ENCODE results near the gene ATRIP.

Gene ATRIP

DNA sequence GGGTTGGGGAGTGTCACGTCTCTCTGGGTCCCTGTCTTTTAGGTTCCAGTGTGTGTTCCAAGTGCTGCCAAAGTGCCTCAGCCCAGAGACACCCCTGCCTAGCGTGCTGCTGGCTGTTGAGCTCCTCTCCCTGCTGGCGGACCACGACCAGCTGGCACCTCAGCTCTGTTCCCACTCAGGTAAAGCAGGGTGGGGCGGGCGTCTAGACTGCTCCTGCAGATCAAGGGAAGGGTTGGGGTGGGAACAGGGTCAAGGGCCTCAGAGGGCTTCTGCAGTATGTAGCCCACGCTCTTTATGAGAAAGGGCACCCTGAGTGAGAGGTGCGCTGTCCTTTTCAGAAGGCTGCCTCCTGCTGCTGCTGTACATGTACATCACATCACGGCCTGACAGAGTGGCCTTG lies 17.2 kb downstream of the ATRIP start:
- TF ChIP-seq, protein P1, sequence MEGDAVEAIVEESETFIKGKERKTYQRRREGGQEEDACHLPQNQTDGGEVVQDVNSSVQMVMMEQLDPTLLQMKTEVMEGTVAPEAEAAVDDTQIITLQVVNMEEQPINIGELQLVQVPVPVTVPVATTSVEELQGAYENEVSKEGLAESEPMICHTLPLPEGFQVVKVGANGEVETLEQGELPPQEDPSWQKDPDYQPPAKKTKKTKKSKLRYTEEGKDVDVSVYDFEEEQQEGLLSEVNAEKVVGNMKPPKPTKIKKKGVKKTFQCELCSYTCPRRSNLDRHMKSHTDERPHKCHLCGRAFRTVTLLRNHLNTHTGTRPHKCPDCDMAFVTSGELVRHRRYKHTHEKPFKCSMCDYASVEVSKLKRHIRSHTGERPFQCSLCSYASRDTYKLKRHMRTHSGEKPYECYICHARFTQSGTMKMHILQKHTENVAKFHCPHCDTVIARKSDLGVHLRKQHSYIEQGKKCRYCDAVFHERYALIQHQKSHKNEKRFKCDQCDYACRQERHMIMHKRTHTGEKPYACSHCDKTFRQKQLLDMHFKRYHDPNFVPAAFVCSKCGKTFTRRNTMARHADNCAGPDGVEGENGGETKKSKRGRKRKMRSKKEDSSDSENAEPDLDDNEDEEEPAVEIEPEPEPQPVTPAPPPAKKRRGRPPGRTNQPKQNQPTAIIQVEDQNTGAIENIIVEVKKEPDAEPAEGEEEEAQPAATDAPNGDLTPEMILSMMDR (IDR thresholded peaks at IDR 0.05; ENCODE audit: low read depth, low read length), result no peak
- DNase-seq (ENCODE audit: extremely low read depth, low read depth), result no peak

DNA sequence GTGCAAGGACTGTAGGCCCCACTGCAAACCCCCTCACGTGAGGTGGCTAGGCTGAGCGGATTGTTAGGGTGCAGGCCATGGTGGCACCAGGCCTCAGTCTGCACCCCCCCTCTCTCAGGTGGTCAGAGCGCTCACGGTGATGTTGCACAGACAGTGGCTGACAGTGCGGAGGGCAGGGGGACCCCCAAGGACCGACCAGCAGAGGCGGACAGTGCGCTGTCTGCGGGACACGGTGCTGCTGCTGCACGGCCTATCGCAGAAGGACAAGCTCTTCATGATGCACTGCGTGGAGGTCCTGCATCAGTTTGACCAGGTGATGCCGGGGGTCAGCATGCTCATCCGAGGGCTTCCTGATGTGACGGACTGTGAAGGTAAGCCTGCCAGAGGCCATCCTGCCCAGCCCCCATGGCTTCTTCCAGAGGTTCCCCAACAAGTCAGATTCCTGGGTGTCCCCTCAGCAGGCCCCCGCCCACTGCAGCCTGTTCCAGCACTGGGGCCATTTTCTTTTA lies 18.2 kb downstream of the ATRIP start:
- DNase-seq (ENCODE audit: extremely low read depth, low read depth), result no peak
- TF ChIP-seq, protein P1 (IDR thresholded peaks at IDR 0.05; ENCODE audit: low read depth, low read length), result no peak

DNA sequence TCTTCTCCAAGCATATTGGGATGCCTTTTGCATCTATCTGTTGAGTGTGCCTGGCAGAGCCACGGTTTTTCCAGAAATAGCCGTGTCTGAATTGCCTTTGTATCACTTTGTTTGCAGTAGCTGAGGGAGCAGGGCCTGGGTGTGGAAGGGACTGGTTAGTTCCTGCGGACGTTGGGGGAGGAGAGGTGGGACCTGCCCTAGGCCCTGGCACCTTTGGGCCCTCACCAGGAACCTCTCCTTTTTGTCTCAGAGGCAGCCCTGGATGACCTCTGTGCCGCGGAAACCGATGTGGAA lies 18.6 kb downstream of the ATRIP start:
- DNase-seq (ENCODE audit: extremely low read depth, low read depth), result no peak
- TF ChIP-seq, protein P1 (IDR thresholded peaks at IDR 0.05; ENCODE audit: low read depth, low read length), result no peak

DNA sequence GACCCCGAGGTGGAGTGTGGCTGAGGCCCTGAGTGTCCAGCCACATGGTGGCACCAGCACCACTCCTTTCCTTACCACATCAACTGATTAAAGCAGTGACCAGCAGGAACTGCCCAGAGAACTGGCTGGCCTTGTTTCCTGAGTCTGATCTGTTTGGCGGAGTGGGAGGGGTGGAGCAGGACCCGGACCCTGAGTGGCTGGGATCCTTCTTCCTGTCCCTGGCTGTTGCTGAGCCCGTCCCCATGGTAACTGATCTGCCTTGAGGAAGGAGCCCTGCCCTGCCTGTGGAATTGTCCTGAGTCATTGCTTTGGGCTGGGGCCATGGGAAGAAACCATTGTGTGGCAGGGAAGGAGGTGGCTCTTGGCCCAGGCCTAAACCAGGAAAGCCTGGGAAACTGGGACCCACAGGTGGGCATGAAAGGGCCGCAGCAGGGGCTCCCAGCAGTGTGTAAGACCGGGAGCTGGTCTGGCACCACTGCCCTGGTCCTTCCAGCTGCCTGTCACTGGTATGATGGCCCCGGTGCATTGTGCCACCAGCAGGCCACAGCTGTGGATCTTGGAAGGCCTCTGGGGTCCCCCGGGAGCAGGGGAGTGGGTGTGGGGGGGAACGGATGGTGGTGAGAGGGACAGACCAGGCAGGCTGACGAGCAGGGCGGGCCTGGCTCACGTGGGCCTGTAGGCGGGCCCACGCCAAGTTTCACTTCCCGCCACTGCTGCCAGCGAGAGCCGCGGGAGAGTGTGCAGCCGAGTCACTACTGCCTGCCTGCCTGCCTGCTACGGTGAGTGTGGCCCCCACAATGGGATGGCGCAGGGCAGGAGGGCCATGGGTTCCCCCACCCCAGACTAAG lies 19.2 kb downstream of the ATRIP start:
- peak; percentile 100 for DNase-seq (ENCODE audit: extremely low read depth, low read depth)

DNA sequence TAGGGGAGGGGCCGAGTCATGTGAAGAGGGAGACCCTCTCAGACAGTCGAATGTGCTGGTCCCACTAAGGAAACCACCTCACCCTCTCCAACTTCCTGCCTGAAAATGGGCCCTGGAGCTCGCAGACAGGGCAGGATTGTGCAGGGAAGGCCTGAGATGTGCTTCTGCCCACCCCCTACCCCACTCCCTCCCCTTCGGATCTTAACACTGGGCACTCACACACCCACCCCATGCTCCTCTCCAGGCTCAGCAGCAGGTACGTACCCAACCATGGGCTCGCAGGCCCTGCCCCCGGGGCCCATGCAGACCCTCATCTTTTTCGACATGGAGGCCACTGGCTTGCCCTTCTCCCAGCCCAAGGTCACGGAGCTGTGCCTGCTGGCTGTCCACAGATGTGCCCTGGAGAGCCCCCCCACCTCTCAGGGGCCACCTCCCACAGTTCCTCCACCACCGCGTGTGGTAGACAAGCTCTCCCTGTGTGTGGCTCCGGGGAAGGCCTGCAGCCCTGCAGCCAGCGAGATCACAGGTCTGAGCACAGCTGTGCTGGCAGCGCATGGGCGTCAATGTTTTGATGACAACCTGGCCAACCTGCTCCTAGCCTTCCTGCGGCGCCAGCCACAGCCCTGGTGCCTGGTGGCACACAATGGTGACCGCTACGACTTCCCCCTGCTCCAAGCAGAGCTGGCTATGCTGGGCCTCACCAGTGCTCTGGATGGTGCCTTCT lies 20.0 kb downstream of the ATRIP start:
- TF ChIP-seq, protein P1 (IDR thresholded peaks at IDR 0.05; ENCODE audit: low read depth, low read length), result no peak
- DNase-seq (ENCODE audit: extremely low read depth, low read depth), result no peak

More for the DNA sequence above, 19.2 kb downstream of the ATRIP start:
- TF ChIP-seq, protein P1 (IDR thresholded peaks at IDR 0.05; ENCODE audit: low read depth, low read length), result peak; percentile 82

DNA sequence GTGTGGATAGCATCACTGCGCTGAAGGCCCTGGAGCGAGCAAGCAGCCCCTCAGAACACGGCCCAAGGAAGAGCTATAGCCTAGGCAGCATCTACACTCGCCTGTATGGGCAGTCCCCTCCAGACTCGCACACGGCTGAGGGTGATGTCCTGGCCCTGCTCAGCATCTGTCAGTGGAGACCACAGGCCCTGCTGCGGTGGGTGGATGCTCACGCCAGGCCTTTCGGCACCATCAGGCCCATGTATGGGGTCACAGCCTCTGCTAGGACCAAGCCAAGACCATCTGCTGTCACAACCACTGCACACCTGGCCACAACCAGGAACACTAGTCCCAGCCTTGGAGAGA lies 20.5 kb downstream of the ATRIP start:
- DNase-seq (ENCODE audit: extremely low read depth, low read depth), result no peak
- TF ChIP-seq, protein P1 (IDR thresholded peaks at IDR 0.05; ENCODE audit: low read depth, low read length), result no peak
